ENCODE data around the gene ARHGAP9. TPM values are rescaled to one million over a fixed set of nuclear protein-coding genes. Genes with fewer than 3 reads are reported as not detected.

ARHGAP9 gene
- total and polyA plus RNA-seq, 2 of the 4 experiments (the other 2 are of a cell fraction) = 0.18 to 0.79 TPM

- in situ Hi-C loops (cut with MboI; ENCODE audit: low sequenced_read_pairs) (no loop called here), intact Hi-C loops (cut with micrococcal nuclease) (no loop called here), dilution Hi-C loops (cut with HindIII; ENCODE audit: low sequenced_read_pairs, unreplicated experiment) (no loop called here)
- Histone ChIP-seq H2BK120ac (ENCODE audit: low read depth, low read length) (no peak overlapping the region), H4K5ac (ENCODE audit: low read depth, low read length) (no peak overlapping the region), H4K91ac (ENCODE audit: insufficient read depth, low read depth, low read length) (no peak overlapping the region), H3K18ac (ENCODE audit: low read depth, low read length) (no peak overlapping the region), H2AFZ (replicated peaks; ENCODE audit: low read length, poor library complexity) (peak overlapping the region; percentile 43), H3K56ac (ENCODE audit: extremely low read depth, insufficient read depth, low read length) (no peak overlapping the region; the same call in 1 of the 2 replicates), H3K9me3 (ENCODE audit: control insufficient read depth, insufficient read depth, low read length) (no peaks in the 10 kb centered on the region), H4K20me1 (ENCODE audit: insufficient read depth, low read length) (peaks cover 23% of the 10 kb centered on the region; the same call in 1 of the 2 replicates), H4K8ac (ENCODE audit: low read depth in 2 of 2, low read length in 2 of 2) (no peak overlapping the region; a peak in 1 of 4 replicates), H3K23ac (ENCODE audit: low read depth, low read length) (peak overlapping the region; percentile 99), H3K36me3 (ENCODE audit: control insufficient read depth, insufficient read depth, low read length) (peaks cover 31% of the 10 kb centered on the region), H3K27me3 (ENCODE audit: control insufficient read depth, insufficient read depth, low read length) (no peaks in the 10 kb centered on the region), H3K27ac (ENCODE audit: insufficient read depth, low read length) (peak overlapping the region; percentile 14; the same call in 1 of the 2 replicates), H3K4me3 (ENCODE audit: insufficient read depth, low read depth, low read length) (peak overlapping the region; percentile 89), H2BK15ac (ENCODE audit: low read depth, low read length) (no peak overlapping the region), H3K4me1 (ENCODE audit: control insufficient read depth, insufficient read depth, low read length) (peaks cover 6% of the 10 kb centered on the region), H2AK5ac (ENCODE audit: low read depth, low read length) (peak overlapping the region; percentile 93), H2BK5ac (ENCODE audit: low read depth, low read length, poor library complexity, severe bottlenecking) (no peak overlapping the region), H3K14ac (replicated peaks; ENCODE audit: low read depth, low read length) (peak overlapping the region; percentile 95), H2BK20ac (ENCODE audit: low read depth, low read length) (no peak overlapping the region), H3K9ac (ENCODE audit: low read depth, low read length) (peak overlapping the region; percentile 99), H3K79me1 (ENCODE audit: low read depth in 1 of 2, low read length in 2 of 2) (peaks cover 33 to 51% of the 10 kb centered on the region in 2 experiments), H2AK9ac (replicated peaks; ENCODE audit: low read depth, low read length, poor library complexity) (peak overlapping the region; percentile 96), H3K4ac (ENCODE audit: low read depth, low read length) (no peak overlapping the region), H3K9me1 (ENCODE audit: insufficient read depth, low read length) (peaks cover 15% of the 10 kb centered on the region), H3K4me2 (ENCODE audit: low read depth, low read length) (peak overlapping the region; percentile 88)
- ATAC-seq (ENCODE audit: low read depth) (no peak), DNase-seq (peak; percentile 55)
- CTCF ChIA-PET = no interaction called here
- POLR2A ChIA-PET (ENCODE audit: unreplicated experiment) = no interaction called here
- no TSS peak for BruUV-seq (replicated peaks)
- 83% methylated on average over 1 of the region's 5 CpGs; no CpG with 5 or more reads in 1 of the 2 experiments for WGBS, 2 experiments (ENCODE audit: extremely low coverage in 2 of 2, insufficient read length in 1 of 2)
- 0 out of 2 replicates have a peak, but pooled peaks have one; percentile 64 for TF ChIP-seq RFX5 (IDR thresholded peaks at IDR 0.05; ENCODE audit: low read depth, low read length)
- TF ChIP-seq CEBPB (IDR thresholded peaks at IDR 0.05; ENCODE audit: low read depth, low read length) = no peak
Observed at GRCh38 chr12:57489157-57489641, 9.5 kb upstream of the ARHGAP9 start.
